Measurements from ENCODE around the gene UBE2D1. TPM values are rescaled to one million over a fixed set of nuclear protein-coding genes. Genes with fewer than 3 reads are reported as not detected.

The UBE2D1 gene
- total RNA-seq, result 10 to 100 TPM; 10.4 to 22.4 (median 16.1) TPM

DNA sequence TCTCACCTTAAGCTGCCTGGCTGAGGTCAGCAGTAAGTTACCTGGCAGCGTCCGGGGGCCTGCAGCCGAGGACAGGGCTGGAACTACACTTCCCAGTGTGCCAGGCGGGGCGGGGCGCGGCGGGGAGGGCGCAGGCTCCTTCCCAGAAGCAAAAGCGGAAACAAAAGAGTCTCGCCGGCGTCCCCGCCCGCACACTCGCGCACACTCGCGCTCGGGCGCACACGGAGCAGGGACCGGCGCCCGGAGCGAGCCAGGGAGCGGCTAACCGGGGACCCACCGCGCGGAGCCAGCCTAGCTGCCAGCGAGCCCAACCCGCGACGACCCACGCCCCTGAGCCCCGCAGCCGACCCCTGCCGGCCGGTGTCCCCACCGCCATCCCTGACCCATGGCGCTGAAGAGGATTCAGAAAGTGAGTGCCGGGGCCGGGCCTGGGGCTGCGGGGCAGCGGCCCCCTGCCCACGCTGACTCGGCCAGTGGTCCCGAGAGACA, at the start of gene UBE2D1:
Gene UBE2D1 (plus strand): TSS at position 190 of the 489 bp plus-strand sequence. CDS start 196 bp downstream, at position 386.
- H3K36me3 ChIP-seq, result no peaks in the 10 kb centered on the region
- DNase-seq (ENCODE audit: low spot score in 2 of 2), result peak; percentile 64 to 85
- no peaks in the 10 kb centered on the region for H3K9me3 ChIP-seq
- no peaks in the 10 kb centered on the region for H3K27me3 ChIP-seq
- H3K27ac ChIP-seq, result peak within 1 kb of the TSS; percentile 81 to 85
- no peaks in the 10 kb centered on the region for H3K4me1 ChIP-seq
- peak within 1 kb of the TSS; percentile 87 to 90 (median 87) for H3K4me3 ChIP-seq
- intact Hi-C loops (cut with DNase I; ENCODE audit: low total_unique reads), result no loop called here
- TF ChIP-seq POLR2AphosphoS5 (IDR thresholded peaks at IDR 0.05) (peak; percentile 60 to 88 (median 82)), POLR2A (IDR thresholded peaks at IDR 0.05) (peak; percentile 69)
- TF ChIP-seq, protein P1, sequence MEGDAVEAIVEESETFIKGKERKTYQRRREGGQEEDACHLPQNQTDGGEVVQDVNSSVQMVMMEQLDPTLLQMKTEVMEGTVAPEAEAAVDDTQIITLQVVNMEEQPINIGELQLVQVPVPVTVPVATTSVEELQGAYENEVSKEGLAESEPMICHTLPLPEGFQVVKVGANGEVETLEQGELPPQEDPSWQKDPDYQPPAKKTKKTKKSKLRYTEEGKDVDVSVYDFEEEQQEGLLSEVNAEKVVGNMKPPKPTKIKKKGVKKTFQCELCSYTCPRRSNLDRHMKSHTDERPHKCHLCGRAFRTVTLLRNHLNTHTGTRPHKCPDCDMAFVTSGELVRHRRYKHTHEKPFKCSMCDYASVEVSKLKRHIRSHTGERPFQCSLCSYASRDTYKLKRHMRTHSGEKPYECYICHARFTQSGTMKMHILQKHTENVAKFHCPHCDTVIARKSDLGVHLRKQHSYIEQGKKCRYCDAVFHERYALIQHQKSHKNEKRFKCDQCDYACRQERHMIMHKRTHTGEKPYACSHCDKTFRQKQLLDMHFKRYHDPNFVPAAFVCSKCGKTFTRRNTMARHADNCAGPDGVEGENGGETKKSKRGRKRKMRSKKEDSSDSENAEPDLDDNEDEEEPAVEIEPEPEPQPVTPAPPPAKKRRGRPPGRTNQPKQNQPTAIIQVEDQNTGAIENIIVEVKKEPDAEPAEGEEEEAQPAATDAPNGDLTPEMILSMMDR (IDR thresholded peaks at IDR 0.05), result peak in 2 of 3 donors; percentile 12 to 18

GRCh38 chr10:58291538-58292174, 43.1 kb upstream of the UBE2D1 start:
- Histone ChIP-seq H3K4me3 (no peak overlapping the region), H3K27me3 (no peaks in the 10 kb centered on the region), H3K9me3 (no peaks in the 10 kb centered on the region), H3K4me1 (no peaks in the 10 kb centered on the region), H3K27ac (no peak overlapping the region), H3K36me3 (no peaks in the 10 kb centered on the region)
- intact Hi-C loops (cut with DNase I; ENCODE audit: low total_unique reads), result loop anchor here (5.0 kb wide), 1 partner anchor 114 kb away; no protein-coding TSS in a partner anchor
- DNase-seq (ENCODE audit: low spot score in 2 of 2), result no peak
- no peak for TF ChIP-seq POLR2AphosphoS5 (IDR thresholded peaks at IDR 0.05)
- TF ChIP-seq, protein P1 (IDR thresholded peaks at IDR 0.05), result peak; percentile 57 to 81 (median 62)

GRCh38 chr10:58293989-58294388, 40.8 kb upstream of the UBE2D1 start:
- intact Hi-C loops (cut with DNase I; ENCODE audit: low total_unique reads), result loop anchor here (5.0 kb wide), 1 partner anchor 117 kb away; no protein-coding TSS in a partner anchor
- H3K36me3 ChIP-seq, result no peaks in the 10 kb centered on the region

DNA sequence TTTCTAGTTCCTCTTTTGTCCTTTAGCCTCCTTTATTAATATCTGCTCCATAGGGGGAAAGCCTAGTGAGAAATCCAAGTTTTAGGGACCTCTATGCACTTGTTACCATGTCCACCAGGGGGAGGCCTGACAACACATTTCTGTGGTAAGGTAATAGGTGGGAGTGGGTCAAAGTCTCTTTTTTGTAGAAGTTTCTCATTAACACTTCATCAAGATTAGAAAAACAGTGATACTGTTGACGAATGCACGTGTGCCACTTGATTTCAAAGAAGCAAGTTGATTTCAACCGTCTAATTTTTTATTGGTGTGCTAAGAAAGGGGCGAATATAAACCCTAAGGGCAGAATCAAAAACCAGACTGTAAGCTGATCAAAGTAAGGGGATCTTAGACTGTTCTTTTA, 35.2 kb upstream of the UBE2D1 start:
- no peaks in the 10 kb centered on the region for H3K36me3 ChIP-seq
- no peaks in the 10 kb centered on the region for H3K9me3 ChIP-seq
- H3K27me3 ChIP-seq, result peaks cover 0 to 4% of the 10 kb centered on the region in 2 donors
- H3K27ac ChIP-seq, result no peak overlapping the region
- intact Hi-C loops (cut with DNase I; ENCODE audit: low total_unique reads), result no loop called here
- no peaks in the 10 kb centered on the region for H3K4me1 ChIP-seq
- no peak for DNase-seq (ENCODE audit: low spot score in 2 of 2)
- H3K4me3 ChIP-seq, result no peak overlapping the region
- TF ChIP-seq POLR2AphosphoS5 (IDR thresholded peaks at IDR 0.05) (no peak), POLR2A (IDR thresholded peaks at IDR 0.05) (no peak)
- TF ChIP-seq, protein P1 (IDR thresholded peaks at IDR 0.05), result peak; percentile 64 to 68 (median 66)

More at GRCh38 chr10:58293989-58294388, 40.8 kb upstream of the UBE2D1 start:
- Histone ChIP-seq H3K27ac (no peak overlapping the region), H3K27me3 (no peaks in the 10 kb centered on the region), H3K4me1 (no peaks in the 10 kb centered on the region), H3K9me3 (no peaks in the 10 kb centered on the region), H3K4me3 (no peak overlapping the region)
- TF ChIP-seq, protein P1 (IDR thresholded peaks at IDR 0.05), result no peak
- no peak for TF ChIP-seq POLR2AphosphoS5 (IDR thresholded peaks at IDR 0.05)
- TF ChIP-seq POLR2A (IDR thresholded peaks at IDR 0.05), result no peak
- DNase-seq (ENCODE audit: low spot score in 2 of 2), result no peak

GRCh38 chr10:58300676-58301075, 34.1 kb upstream of the UBE2D1 start:
- no peak for DNase-seq (ENCODE audit: low spot score in 2 of 2)
- intact Hi-C loops (cut with DNase I; ENCODE audit: low total_unique reads), result no loop called here
- TF ChIP-seq, protein P1 (IDR thresholded peaks at IDR 0.05), result no peak
- TF ChIP-seq POLR2A (IDR thresholded peaks at IDR 0.05), result no peak
- no peak for TF ChIP-seq POLR2AphosphoS5 (IDR thresholded peaks at IDR 0.05)
- no peak overlapping the region for H3K27ac ChIP-seq
- no peaks in the 10 kb centered on the region for H3K36me3 ChIP-seq
- peaks cover 0 to 4% of the 10 kb centered on the region in 2 donors for H3K27me3 ChIP-seq
- no peaks in the 10 kb centered on the region for H3K9me3 ChIP-seq
- H3K4me3 ChIP-seq, result no peak overlapping the region
- no peaks in the 10 kb centered on the region for H3K4me1 ChIP-seq

All from breast epithelium (tissue), 4 donors.